Head of caudate nucleus (tissue), 42 donors: ENCODE measurements around the gene LSAMP.

ENCODE experiments used
- DNase-seq, 42 donors: peaks; one replicate each; pipeline versions ENCODE4 v3.0.0 to v3.0.0-alpha.2; 2020 to 2021; ENCODE audit warnings: mixed read lengths in 7 of 42
- intact Hi-C: fragments of 100-400 bp; cut with DNase I; formaldehyde crosslinking; loops from one replicate; pipeline ENCODE4 v1.15.0; 2022

The LSAMP gene

DNA sequence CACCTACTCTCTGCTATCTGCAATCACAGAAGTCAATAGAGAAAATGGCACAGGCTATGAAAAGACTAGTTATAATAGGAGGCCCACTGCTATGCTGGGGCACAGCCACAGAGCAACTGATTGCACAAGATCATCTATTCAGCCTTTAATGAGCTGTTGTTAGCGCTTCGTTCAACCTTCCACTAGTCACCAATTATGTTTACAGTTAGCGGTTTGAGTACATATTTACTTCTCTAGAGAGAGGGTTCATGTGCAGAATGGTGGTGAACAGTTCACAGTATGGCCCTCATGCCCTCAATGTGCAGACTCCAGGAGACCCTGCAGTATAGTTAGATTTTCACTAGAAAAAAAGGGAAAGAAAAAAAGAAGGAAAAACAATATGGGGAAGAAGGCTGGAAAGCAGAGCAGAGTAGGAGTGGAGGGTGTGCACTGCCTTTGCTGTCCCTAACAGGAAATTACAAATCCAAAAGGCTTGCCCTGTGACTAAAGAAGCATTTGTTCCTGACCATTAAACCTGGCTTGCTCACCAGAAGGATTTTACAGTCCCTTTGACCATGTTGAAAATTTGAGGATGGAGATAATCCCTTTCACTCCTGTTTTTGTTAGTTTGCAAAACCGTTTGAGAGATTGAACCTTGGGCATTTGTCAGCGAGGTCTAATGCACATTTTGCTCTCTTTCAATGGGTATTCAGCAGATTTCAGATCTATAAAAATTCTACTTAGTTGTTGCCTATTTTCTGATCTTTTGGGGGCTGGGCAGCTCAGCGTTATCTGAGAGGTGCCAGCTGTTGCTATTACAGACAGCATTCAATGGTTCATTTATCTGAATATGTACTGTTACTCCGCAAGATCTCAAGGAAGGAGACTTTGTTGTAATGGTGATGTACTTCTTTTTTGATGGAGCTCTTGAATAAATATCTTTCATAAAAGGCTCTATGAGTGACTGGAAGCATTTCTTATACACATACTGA lies 296.1 kb downstream of the LSAMP start:
- DNase-seq: peak in 1 of 42 donors; percentile 12
- intact Hi-C loops: no loop called here

DNA sequence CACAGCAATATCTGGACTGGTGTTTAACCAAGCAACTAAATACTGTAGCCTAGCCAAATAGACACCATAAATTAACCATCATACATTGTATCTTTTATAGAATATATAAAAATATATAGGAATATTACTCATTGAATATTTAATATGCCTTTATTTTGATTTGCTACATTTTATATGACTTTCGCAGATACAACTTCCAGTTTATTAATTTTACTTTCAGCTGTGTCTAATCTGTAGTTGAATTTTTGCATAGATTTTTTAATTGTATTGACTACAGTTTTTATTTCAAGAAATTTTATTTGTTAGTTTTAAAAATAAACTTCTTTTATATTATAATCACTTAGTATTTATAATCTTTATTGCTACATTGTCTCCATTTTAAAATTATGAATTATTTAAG lies 299.7 kb downstream of the LSAMP start:
- no peak for DNase-seq
- intact Hi-C loops: no loop called here

DNA sequence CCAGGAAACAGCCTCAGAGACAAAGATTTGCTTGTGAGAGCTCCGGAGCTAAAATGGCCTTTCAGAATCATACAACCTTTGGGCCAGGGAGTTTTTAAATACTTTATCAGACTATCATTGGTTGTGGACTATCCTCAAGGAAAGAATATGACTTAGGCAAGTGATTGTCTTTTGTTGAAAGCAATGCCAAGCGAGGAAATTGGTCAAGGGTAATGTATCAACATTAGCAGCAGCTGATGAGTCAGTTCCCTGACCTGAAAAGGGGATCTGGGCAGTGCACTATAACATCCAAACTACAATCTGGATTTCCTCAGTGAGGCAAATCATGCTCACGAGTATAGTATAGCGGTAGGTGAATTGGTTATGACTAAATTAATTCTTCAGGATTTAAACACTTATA lies 303.6 kb downstream of the LSAMP start:
- intact Hi-C loops: loop anchor here (5.0 kb wide), 1 partner anchor 306 kb away; the partner anchor contains the start of gene LSAMP
- DNase-seq: no peak

DNA sequence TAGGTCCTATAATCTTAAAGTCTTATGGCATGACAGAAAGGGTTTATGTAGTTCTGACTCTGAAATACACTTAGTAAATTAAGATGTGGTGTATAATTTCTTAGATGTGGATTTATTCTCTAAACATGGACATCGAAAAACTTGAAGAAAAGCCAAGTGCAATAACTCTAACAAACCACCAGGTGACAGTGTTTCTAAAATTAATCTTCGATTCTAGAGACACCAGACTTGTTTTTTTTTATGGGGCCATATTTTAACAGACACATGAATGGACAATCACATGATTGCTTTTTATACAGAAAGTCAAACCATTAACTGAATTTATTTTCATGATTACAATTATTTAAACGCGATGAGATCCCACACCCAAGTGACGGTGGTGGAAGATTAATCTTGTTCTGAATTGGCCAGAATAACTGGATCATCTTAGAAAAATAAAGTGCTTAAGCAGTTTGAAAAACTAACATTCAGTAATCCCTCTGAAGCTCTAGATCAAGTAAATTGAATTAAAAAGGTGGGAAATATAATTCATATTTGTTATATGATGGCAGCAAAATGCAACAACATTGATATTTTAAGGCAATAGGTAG lies 305.1 kb downstream of the LSAMP start:
- no peak for DNase-seq
- intact Hi-C loops: loop anchor here (5.0 kb wide), 1 partner anchor 307 kb away; the partner anchor contains the start of gene LSAMP

DNA sequence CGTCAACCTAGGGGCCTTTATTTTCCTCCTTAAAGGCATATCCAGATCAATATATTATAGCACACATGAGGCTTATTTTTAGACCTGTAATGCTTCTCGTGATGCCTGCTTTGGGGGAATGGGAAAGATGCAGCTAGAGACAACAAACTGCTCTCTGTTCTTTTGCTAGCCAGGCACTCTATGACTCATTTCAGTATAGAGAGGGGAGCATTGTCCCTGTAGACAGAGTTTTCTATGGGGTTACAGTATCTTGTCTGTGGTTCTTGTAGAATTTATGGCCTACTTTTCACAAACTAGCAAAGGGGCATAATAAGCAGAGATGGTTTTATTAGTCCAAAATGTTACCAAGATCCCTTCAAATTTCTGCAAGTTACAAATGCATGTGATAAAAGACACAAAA lies 305.6 kb downstream of the LSAMP start:
- peak in 16 of 42 donors; percentile 20 to 79 (median 50) for DNase-seq
- intact Hi-C loops: loop anchor here (5.0 kb wide), 1 partner anchor 308 kb away; the partner anchor contains the start of gene LSAMP

DNA sequence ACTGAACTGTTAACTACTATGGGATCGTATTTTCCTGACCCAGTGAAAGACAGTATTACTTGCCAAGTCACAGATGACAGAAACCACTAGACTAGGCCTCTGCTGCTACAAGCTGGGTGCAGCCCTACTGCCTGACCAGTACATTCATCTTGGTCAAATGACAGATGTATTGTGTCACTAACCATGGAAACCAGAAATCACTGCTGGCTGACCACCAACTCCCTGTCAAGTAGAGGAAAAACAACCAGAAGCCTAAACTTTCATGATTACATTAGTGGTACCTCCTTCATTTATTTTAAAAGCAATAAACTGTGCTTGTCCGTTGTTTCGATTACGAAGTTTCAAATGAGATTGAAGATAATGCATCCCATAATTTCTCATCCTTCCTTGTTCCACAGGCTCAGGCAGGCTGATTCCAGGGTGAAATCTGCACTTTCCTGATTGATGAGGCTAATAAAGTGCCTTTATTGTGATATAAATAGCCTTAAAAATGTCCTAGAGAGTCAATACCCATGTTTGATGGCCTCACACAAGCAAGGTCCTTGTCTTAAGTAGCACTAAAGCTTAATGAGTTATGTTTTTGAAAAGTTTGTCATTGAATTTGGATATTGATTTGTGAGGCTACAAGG lies 309.7 kb downstream of the LSAMP start:
- DNase-seq: peak in 38 of 42 donors; percentile 3 to 80 (median 48)
- intact Hi-C loops: no loop called here

DNA sequence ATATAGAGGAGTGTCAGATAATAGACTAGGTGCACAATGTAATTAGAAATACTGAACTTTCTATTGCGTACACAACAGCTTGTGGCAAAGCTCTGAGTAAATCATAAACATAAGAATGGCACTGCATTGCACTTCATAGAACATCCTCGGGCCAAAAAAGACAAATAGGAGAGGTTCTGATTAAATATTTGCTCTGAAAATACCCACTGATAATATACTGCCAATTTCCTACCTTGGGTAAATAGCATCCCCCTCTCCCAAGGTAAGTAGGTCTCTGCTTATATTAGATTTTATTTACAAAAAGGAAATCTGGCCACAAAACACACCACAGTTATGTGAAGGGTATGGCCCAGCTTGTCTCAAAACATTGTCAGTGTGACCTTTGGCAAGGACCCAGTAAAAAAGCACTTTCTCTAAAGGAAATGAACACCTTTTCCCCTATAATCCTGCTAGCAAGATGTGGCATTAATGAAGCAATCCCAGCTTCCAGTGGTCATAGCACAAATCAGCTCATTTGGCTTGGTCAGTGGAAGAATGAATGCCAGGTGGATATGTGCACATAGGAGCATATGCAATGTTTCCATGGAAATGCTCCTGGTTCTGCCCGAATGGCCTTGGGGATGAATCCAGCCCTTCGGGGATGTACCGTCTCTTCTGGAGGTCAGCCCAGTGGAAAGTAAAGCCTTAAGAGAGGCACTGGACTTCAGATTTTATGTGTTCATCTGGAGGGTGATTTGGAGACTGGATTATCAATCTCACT lies 315.9 kb downstream of the LSAMP start:
- DNase-seq: no peak
- intact Hi-C loops: no loop called here

DNA sequence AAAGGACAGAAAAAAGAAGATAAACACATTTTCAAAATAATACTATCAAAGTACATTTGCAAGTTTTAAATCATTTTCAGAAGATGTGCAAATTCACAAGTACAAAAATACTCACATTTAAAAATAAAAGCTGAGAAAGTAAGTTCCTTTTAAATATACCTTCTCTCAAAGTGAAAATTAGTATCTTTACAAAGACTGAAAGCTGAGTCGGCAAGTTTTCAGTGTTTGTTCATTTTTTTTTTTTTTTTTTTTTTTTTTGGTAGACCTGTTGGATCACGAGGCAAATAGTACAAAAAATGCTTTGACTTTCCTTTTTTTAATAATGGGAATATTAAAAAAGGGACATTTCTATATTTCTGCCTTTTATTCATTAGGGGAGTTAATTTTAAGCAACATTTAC lies 317.8 kb downstream of the LSAMP start:
- intact Hi-C loops: no loop called here
- DNase-seq: no peak

DNA sequence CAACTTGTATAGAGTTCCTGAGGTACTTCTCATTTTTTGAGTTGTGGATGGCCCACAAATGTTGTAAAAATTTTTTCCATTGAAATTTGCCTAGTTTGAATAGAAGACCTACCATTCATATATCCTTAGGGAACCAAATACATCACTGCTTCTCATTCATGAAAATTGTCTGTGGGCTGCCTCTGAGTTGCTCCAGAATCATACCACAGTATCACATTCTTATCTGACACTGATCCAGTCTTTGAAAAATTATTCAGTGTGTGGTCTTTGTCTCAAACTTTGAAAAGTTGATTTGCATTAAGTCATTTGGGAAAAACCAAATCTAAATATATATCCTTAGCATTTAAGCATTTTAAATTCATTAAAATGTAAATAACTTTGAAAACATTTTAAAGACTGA lies 321.1 kb downstream of the LSAMP start:
- intact Hi-C loops: no loop called here
- DNase-seq: no peak

DNA sequence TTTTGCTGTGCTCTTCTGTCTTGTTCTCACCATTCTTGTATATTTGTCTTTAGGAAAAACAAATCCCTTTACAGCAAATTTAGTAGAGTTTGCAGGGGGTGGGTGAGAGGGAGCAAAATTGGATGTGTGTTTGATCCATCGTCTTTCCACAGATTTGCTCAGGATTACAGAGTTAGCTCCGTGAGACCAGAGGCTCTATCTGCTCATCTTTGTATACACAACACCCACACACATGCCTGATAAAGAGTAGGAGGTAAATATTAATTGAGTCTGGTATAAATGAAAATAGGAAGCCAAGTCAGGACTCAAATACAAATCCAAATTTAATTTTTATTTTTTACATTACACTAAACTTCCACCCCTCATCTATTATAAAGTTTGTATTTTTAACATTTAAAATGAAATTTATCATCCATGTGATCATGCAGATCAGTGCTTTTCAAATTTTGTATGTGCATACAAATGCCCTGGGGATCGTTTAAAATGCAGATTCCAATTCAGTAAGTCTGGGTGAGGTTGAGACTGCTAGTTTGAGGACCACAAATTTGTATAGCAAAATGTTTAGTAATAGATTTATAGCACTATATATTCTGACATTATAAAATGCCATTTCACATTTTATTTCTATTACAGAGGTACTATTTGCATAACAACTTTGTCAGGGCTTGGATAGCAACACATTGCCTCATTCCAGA lies 326.7 kb downstream of the LSAMP start:
- intact Hi-C loops: no loop called here

DNA sequence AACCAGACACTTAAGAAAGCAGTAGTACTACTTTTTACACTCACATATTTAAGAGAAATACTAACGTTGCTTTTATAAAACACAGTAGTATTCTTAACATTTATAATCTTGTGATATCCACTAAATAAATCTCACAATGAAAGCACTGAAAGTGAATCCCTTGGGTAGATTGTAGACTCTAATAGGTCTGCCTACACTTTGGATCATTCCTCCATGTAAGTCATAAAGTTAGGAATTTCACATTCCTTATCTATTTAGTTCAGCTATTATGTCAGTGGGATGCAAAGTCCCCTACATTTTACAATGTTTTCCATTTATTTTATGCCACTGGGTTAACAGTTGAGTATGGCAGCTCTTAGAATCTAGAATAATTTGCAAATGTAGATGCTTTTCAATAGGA lies 330.7 kb downstream of the LSAMP start:
- no peak for DNase-seq
- intact Hi-C loops: no loop called here

More for the DNA sequence above, 326.7 kb downstream of the LSAMP start:
- DNase-seq: no peak

DNA sequence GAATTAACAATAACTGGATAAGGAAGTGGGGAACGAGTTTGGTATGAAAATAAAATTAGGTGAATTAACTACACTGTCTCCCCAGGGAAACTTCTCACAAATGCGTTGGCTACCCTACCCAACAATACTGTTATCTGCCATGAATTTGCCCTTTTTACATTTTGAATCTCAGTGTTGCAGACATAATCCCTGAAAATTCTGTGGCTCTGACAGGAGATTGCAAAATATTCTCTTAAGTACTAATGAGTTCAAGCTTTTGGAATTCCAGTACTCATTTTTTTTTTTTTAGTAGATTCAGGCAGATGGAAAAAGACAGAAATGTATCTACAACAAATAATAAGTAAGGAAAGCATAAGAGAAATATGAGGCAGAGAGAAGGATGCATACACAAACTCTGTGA lies 332.6 kb downstream of the LSAMP start:
- intact Hi-C loops: no loop called here
- no peak for DNase-seq

DNA sequence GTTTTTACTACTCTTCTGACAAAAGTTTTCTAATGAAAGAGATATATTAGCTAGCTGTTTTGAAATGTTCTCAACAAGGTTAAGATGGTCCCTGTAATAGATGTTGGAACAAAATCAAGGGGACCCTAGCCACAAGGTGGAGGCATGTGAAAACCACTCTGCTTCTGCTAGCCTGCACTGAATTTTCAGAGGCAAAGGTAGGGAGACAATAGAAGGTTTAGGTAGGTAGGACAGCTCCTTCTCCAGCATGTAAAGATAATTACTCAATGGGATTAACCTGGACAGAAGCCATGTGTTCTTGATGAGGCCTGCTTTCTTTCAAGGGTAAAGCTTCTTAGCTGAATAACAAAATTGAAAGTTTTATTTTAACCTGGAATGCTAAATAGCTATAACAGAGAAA lies 333.5 kb downstream of the LSAMP start:
- DNase-seq: no peak
- intact Hi-C loops: no loop called here

DNA sequence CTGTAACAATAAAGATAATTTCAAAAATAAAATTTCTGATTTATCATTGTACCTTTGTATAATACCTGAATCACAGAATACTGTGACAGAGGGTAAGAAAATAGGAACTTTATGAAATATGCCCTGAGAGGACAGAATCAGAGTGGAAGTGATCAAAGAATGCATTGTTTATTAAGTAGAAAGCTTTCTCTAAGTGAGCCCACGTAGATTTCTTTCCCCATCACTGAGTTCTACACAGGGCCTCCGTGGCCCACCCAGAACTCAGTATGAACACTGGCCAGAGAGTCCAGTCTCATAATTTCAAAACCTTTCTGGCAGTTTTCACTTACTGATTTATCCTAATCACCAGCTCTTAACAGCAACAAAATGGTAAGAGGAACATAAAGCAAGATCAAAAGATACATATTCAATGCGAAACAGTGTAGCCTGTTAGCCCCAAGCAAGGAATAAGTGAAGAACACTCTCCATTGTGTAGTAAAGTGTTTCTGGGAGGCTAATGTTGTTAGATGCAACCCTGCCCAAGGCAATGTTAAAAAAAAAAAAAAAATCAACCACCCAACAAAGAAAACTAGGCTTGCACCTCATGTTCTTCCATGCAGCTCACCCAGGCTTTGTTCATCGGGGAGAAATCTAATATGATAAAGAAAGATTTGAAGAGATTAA lies 341.3 kb downstream of the LSAMP start:
- intact Hi-C loops: no loop called here
- DNase-seq: no peak

DNA sequence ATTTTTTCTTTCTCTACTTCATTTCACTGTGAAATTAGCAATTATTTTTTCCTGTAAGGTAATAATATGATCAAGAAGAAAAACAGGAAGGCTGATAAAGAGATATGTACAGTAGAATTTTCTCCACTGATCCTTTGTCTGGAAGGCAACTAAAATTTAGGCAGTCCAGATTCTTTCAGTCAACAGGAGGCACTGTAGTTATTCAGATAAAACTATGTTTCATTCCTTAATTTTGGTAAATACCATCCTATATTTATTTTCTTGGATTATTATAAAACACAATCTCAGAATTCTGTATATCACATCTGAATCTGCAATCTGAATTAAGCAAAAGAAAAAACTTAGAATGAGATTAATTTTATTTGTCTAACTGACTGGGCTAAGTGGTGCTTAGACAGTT lies 343.2 kb downstream of the LSAMP start:
- intact Hi-C loops: no loop called here
- DNase-seq: no peak

DNA sequence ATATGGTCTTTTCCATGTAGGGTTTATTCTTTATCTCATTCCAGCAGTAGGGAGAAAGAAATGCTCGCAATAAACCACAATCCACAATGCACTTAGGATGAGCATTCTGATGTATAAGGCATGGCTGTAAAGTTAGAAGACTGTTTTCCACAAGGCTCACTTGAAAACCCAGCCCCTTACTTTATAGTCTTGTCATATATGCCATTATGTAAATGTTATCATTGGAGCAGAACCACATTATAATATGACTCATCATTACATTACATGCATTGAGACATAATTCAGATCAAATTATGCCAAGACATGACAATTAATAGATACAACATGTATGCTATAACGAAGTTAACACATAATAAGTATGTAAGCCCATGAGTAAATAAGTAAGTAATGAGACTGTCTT lies 348.1 kb downstream of the LSAMP start:
- intact Hi-C loops: no loop called here
- DNase-seq: no peak

DNA sequence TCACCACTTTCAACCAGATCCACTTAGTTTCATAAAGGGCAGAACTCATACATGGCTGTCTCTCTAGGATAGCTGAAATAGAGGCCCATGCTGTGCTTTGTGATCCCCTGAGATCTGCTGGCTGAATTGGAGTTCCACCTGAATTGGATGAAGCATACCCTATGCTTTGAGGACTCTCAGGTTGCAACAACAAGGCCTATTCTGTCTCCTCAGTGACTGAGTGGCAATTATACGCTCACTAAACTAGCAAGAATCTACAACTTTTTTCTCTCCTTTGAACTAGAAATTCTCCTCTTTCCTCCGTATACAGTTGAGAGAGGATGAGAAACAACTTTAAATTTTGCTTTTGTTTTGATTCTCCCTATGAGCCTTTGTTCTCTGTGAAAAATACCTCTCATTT lies 348.7 kb downstream of the LSAMP start:
- DNase-seq: no peak
- intact Hi-C loops: no loop called here

DNA sequence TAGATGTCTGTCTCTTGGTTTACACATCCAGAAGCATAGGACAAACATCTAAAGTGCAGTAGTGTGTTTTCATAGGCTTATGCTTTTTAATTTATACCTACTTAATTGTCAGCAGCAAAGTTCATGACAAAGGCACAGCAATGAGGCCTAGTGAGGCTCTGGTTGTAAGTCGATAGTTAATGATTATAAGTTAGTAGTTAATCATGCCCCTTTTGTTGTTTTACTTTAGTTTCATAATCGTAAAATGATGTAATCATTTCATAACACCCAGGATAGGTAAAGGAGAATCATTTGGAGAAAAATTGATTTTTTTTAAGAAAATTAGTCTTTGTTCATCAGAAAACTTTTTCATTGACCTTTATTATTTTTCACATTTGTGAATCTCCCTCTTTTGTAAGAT lies 351.9 kb downstream of the LSAMP start:
- intact Hi-C loops: no loop called here
- DNase-seq: no peak
